Stimulated activated effector memory CD8-positive, alpha-beta T cell treated with anti-CD3 and anti-CD28 coated beads, Interleukin-12 subunit alpha, Interleukin-12 subunit beta, amount 100 ng/mL, for 72 hours (primary cell): ENCODE measurements around the gene TRMT11.
"Not testable (repeated sequence)": the region's sequence is repeated elsewhere in the genome, so short reads cannot be mapped to it uniquely, and the experiment has no call there.

Source experiments
- ATAC-seq: fragments of 150-1000 bp; cut with Tn5 transposase; 2 replicates; pipeline ENCODE4 v1.10.0; 2021
- DNase-seq, 2 donors: peaks; one replicate each; pipeline ENCODE4 v3.0.0; 2021 to 2022; ENCODE audit warnings: low spot score in 2 of 2
- H3K27ac Mint-ChIP-seq: one replicate; pipeline ENCODE4 v1.8.0; 2022; ENCODE audit warnings: mild to moderate bottlenecking, mixed read lengths
- H3K36me3 Mint-ChIP-seq: one replicate; pipeline ENCODE4 v1.8.0; 2022; ENCODE audit warnings: mild to moderate bottlenecking, mixed read lengths
- H3K4me1 Mint-ChIP-seq: one replicate; pipeline ENCODE4 v1.8.0; 2022; ENCODE audit warnings: mixed read lengths
- H3K4me3 Mint-ChIP-seq: one replicate; pipeline ENCODE4 v1.8.0; 2022; ENCODE audit warnings: mild to moderate bottlenecking, mixed read lengths
- H3K9me3 Mint-ChIP-seq: one replicate; pipeline ENCODE4 v1.8.0; 2022; ENCODE audit warnings: mixed read lengths

Gene TRMT11

GRCh38 chr6:125972478-125972877, 13.9 kb upstream of the TRMT11 start:
- not testable (repeated sequence) for ATAC-seq, H3K4me3 Mint-ChIP-seq, H3K9me3 Mint-ChIP-seq, H3K27ac Mint-ChIP-seq, DNase-seq, H3K4me1 Mint-ChIP-seq
- H3K36me3 Mint-ChIP-seq = peaks cover 69% of the 10 kb centered on the region

GRCh38 chr6:125974214-125974866, 12.0 kb upstream of the TRMT11 start:
- no peak for DNase-seq
- Mint-ChIP-seq H3K9me3 (no peaks in the 10 kb centered on the region), H3K27ac (no peak overlapping the region), H3K4me1 (peaks cover 5% of the 10 kb centered on the region), H3K4me3 (no peak overlapping the region), H3K36me3 (peaks cover 50% of the 10 kb centered on the region)
- peak; percentile 64 for ATAC-seq

GRCh38 chr6:125979101-125979500, 7.2 kb upstream of the TRMT11 start:
- Mint-ChIP-seq H3K4me3 (no peak overlapping the region), H3K4me1 (peaks cover 5% of the 10 kb centered on the region), H3K9me3 (no peaks in the 10 kb centered on the region), H3K27ac (no peak overlapping the region), H3K36me3 (peaks cover 26% of the 10 kb centered on the region)
- no peak for ATAC-seq
- no peak for DNase-seq

GRCh38 chr6:125981571-125982185, 4.7 kb upstream of the TRMT11 start:
- no peak for ATAC-seq
- peaks cover 4% of the 10 kb centered on the region for H3K36me3 Mint-ChIP-seq
- no peak for DNase-seq
- no peaks in the 10 kb centered on the region for H3K4me1 Mint-ChIP-seq
- H3K27ac Mint-ChIP-seq = no peak overlapping the region
- H3K9me3 Mint-ChIP-seq = no peaks in the 10 kb centered on the region
- H3K4me3 Mint-ChIP-seq = no peak overlapping the region

GRCh38 chr6:125983246-125983945, 2.9 kb upstream of the TRMT11 start:
- H3K36me3 Mint-ChIP-seq = no peaks in the 10 kb centered on the region
- H3K4me1 Mint-ChIP-seq = no peaks in the 10 kb centered on the region
- DNase-seq (no peak), ATAC-seq (no peak)
- H3K27ac Mint-ChIP-seq = no peak overlapping the region
- no peak overlapping the region for H3K4me3 Mint-ChIP-seq
- H3K9me3 Mint-ChIP-seq = no peaks in the 10 kb centered on the region

GRCh38 chr6:125984311-125984710, 2.0 kb upstream of the TRMT11 start:
- Mint-ChIP-seq H3K9me3 (no peaks in the 10 kb centered on the region), H3K4me1 (no peaks in the 10 kb centered on the region), H3K36me3 (no peaks in the 10 kb centered on the region), H3K27ac (no peak overlapping the region), H3K4me3 (no peak overlapping the region)
- ATAC-seq = no peak
- no peak for DNase-seq

DNA sequence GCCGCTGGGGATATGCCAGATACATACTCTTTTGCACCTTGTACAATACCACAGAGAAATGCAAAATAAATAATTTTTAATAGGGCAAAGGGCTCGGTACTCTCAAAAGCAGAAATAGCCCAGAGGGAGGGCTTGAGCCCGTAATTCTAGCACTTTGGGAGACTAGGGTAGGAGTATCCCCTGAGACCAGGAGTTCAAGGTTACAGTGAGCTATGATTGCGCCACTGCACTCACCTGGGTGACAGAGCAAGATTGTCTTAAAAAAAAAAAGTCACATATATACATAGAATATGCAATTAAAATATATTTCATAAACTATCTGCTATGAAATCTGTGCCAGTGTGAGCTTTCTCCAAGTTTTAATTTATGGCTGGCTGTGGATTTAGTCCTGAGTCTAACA, 818 bp upstream of the TRMT11 start:
- H3K9me3 Mint-ChIP-seq = no peaks in the 10 kb centered on the region
- ATAC-seq = no peak
- H3K4me3 Mint-ChIP-seq = no peak overlapping the region
- H3K4me1 Mint-ChIP-seq = no peaks in the 10 kb centered on the region
- no peak for DNase-seq
- H3K27ac Mint-ChIP-seq = no peak overlapping the region
- no peaks in the 10 kb centered on the region for H3K36me3 Mint-ChIP-seq

- ATAC-seq (no peak), DNase-seq (no peak)
- no peaks in the 10 kb centered on the region for H3K36me3 Mint-ChIP-seq
- no peak overlapping the region for H3K4me3 Mint-ChIP-seq
- no peak overlapping the region for H3K27ac Mint-ChIP-seq
- no peaks in the 10 kb centered on the region for H3K4me1 Mint-ChIP-seq
- H3K9me3 Mint-ChIP-seq = no peaks in the 10 kb centered on the region
Measured at GRCh38 chr6:125985979-125986300, 400 bp upstream of the TRMT11 start.

GRCh38 chr6:125987026-125987617, 782 bp downstream of the TRMT11 start:
- H3K36me3 Mint-ChIP-seq = no peaks in the 10 kb centered on the region
- ATAC-seq (peak; percentile 56), DNase-seq (no peak)
- no peak overlapping the region for H3K4me3 Mint-ChIP-seq
- no peaks in the 10 kb centered on the region for H3K4me1 Mint-ChIP-seq
- no peaks in the 10 kb centered on the region for H3K9me3 Mint-ChIP-seq
- H3K27ac Mint-ChIP-seq = no peak overlapping the region

GRCh38 chr6:125988280-125988679, 1.9 kb downstream of the TRMT11 start:
- H3K4me1 Mint-ChIP-seq = no peaks in the 10 kb centered on the region
- H3K9me3 Mint-ChIP-seq = no peaks in the 10 kb centered on the region
- no peaks in the 10 kb centered on the region for H3K36me3 Mint-ChIP-seq
- DNase-seq (no peak), ATAC-seq (no peak)
- H3K27ac Mint-ChIP-seq = no peak overlapping the region
- no peak overlapping the region for H3K4me3 Mint-ChIP-seq

DNA sequence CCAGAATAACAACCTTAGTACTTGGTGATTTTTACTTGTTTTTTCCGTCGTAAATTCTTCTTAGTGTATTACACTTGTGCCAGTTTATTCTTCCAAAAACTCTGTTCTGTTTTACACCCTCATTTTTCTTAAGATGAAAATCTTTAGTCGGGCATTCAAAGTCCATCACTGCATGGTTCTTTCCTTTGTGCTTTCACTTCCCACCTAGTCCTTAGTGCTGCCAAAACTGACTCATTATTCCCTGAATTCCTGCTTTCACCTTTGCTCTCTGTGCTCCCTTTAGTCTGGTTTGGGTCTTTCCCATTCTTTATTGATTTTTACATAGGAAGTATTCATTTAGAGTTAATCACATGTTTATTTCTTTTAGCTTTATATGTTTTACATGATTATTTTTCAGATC, 3.3 kb downstream of the TRMT11 start:
- H3K4me1 Mint-ChIP-seq = peaks cover under 1% of the 10 kb centered on the region
- no peak for DNase-seq
- H3K36me3 Mint-ChIP-seq = peaks cover 6% of the 10 kb centered on the region
- H3K27ac Mint-ChIP-seq = no peak overlapping the region
- ATAC-seq = no peak
- no peak overlapping the region for H3K4me3 Mint-ChIP-seq
- H3K9me3 Mint-ChIP-seq = no peaks in the 10 kb centered on the region

GRCh38 chr6:125991653-125992052, 5.3 kb downstream of the TRMT11 start:
- ATAC-seq = no peak
- H3K9me3 Mint-ChIP-seq = no peaks in the 10 kb centered on the region

DNA sequence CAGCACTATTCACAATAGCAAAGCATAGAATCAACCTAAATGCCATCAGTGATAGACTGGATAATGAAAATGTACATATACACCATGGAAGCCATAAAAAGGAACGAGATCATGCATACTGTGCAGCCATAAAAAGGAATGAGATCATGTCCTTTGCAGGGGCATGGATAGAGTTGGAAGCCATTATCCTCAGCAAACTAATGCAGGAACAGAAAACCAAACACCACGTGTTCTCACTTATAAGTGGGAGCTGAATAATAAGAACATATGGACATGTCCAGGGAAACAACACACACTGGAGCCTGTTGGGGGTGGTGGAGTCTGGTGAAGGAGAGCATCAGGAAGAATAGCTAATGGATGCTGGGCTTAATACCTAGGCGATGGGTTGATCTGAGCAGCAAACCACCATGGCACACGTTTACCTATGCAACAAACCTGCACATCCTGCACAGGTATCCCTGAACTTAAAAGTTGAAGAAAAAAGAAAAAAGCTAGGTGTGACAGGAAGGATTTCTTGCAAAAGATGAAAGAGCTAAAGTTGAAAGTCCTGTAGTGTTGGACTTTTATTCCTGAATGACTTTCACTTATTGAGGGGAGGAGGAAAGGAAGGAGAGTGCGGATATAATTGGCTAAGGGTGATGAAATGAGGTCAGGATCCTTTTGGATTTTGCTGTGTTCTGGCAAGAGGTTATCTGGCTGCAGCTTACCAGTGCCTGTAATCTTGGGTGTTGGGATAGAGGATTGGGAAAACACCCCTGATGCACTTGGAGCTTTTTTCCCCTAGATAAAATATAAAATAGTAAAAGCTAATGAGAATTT, 8.5 kb downstream of the TRMT11 start:
- no peak overlapping the region for H3K27ac Mint-ChIP-seq
- ATAC-seq = no peak
- peaks cover 37% of the 10 kb centered on the region for H3K36me3 Mint-ChIP-seq
- DNase-seq = no peak
- no peak overlapping the region for H3K4me3 Mint-ChIP-seq
- H3K4me1 Mint-ChIP-seq = peaks cover 6% of the 10 kb centered on the region
- no peaks in the 10 kb centered on the region for H3K9me3 Mint-ChIP-seq

More at GRCh38 chr6:125991653-125992052, 5.3 kb downstream of the TRMT11 start:
- Mint-ChIP-seq H3K36me3 (peaks cover 13% of the 10 kb centered on the region), H3K4me3 (no peak overlapping the region), H3K4me1 (peaks cover 6% of the 10 kb centered on the region), H3K27ac (no peak overlapping the region)
- no peak for DNase-seq

- no peak overlapping the region for H3K4me3 Mint-ChIP-seq
Measured at GRCh38 chr6:125995972-125996580, 9.7 kb downstream of the TRMT11 start.

More at GRCh38 chr6:125995972-125996580, 9.7 kb downstream of the TRMT11 start:
- ATAC-seq (peak; percentile 85), DNase-seq (peak; percentile 56 to 74)
- Mint-ChIP-seq H3K36me3 (peaks cover 49% of the 10 kb centered on the region), H3K9me3 (no peaks in the 10 kb centered on the region), H3K27ac (no peak overlapping the region), H3K4me1 (peaks cover 6% of the 10 kb centered on the region)
